ENCODE results near the gene ADAMTS1. TPM values are rescaled to one million over a fixed set of nuclear protein-coding genes. Genes with fewer than 3 reads are reported as not detected.

ADAMTS1 gene
- total and polyA plus RNA-seq, 2 of the 4 experiments (the other 2 are of a cell fraction): 116 to 317 TPM

DNA sequence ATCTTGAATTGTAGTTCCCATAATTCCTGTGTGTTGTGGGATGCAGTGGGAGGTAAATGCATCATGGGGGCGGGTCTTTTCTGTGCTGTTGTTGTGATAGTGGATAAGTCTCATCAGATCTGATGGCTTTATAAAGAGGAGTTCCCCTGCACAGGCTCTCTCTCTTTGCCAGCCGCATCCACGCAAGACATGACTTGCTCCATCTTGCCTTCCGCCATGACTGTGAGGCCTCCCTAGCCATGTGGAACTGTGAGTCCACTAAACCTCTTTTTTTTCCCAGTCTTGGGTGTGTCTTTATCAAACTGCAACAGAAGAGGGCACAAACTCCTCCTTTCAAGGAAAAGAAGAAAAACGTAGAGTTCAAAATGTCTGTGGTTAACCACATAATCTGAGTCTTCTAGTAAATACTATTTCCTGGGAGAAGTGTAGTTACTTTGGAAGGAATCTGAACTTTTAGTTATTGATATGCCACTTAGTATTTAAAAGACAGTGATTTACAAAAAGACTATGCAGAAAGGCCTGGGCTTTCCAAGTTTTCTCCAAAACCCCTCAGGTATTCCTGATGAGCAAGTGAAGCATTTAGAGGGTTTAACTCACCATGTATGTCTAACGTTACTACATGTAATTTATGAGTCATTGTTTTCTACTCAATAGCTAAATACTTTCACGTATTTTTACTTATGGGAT, 10.0 kb downstream of the ADAMTS1 start:
- H3K9me1 ChIP-seq (ENCODE audit: insufficient read depth, low read length): peaks cover 9% of the 10 kb centered on the region
- no peak overlapping the region for H2BK15ac ChIP-seq (ENCODE audit: low read depth, low read length)
- H4K20me1 ChIP-seq (ENCODE audit: insufficient read depth, low read length): peaks cover 58% of the 10 kb centered on the region
- no peak overlapping the region for H3K4ac ChIP-seq (ENCODE audit: low read depth, low read length)
- no peak overlapping the region for H3K56ac ChIP-seq (ENCODE audit: extremely low read depth, insufficient read depth, low read length)
- H4K8ac ChIP-seq (ENCODE audit: low read depth in 2 of 2, low read length in 2 of 2): no peak overlapping the region
- H2AFZ ChIP-seq (replicated peaks; ENCODE audit: low read length, poor library complexity): no peak overlapping the region
- peak; percentile 85 for DNase-seq
- ATAC-seq (ENCODE audit: low read depth): peak; percentile 54
- H3K4me1 ChIP-seq (ENCODE audit: control insufficient read depth, insufficient read depth, low read length): peaks cover 2% of the 10 kb centered on the region
- no CpG with 5 or more reads among the region's 7 CpGs for WGBS, 2 experiments (ENCODE audit: extremely low coverage in 2 of 2, insufficient read length in 1 of 2)
- no peak overlapping the region for H2BK20ac ChIP-seq (ENCODE audit: low read depth, low read length)
- H2BK5ac ChIP-seq (ENCODE audit: low read depth, low read length, poor library complexity, severe bottlenecking): no peak overlapping the region
- H3K14ac ChIP-seq (replicated peaks; ENCODE audit: low read depth, low read length): no peak overlapping the region
- no peak overlapping the region for H3K27ac ChIP-seq (ENCODE audit: insufficient read depth, low read length)
- H2AK5ac ChIP-seq (ENCODE audit: low read depth, low read length): no peak overlapping the region
- ChIA-PET POLR2A (ENCODE audit: unreplicated experiment) (no interaction called here), CTCF (interaction anchor here (1.3 kb wide), 1 partner anchor 19 kb away, joined by 6 read pairs; no protein-coding TSS in a partner anchor)
- peaks cover 0 to 29% of the 10 kb centered on the region in 2 experiments; a peak in 2 of 4 replicates for H3K79me1 ChIP-seq (ENCODE audit: low read depth in 1 of 2, low read length in 2 of 2)
- in situ Hi-C loops (cut with MboI; ENCODE audit: low sequenced_read_pairs): no loop called here
- no peak overlapping the region for H2AK9ac ChIP-seq (replicated peaks; ENCODE audit: low read depth, low read length, poor library complexity)
- no peak overlapping the region for H3K4me3 ChIP-seq (ENCODE audit: insufficient read depth, low read depth, low read length)
- no peaks in the 10 kb centered on the region for H3K27me3 ChIP-seq (ENCODE audit: control insufficient read depth, insufficient read depth, low read length)
- H3K36me3 ChIP-seq (ENCODE audit: control insufficient read depth, insufficient read depth, low read length): peaks cover 30% of the 10 kb centered on the region
- no peak overlapping the region for H3K18ac ChIP-seq (ENCODE audit: low read depth, low read length)
- H4K5ac ChIP-seq (ENCODE audit: low read depth, low read length): no peak overlapping the region
- TF ChIP-seq FOS (IDR thresholded peaks at IDR 0.05; ENCODE audit: low read depth, low read length) (no peak), RFX5 (IDR thresholded peaks at IDR 0.05; ENCODE audit: low read depth, low read length) (no peak), RAD21 (IDR thresholded peaks at IDR 0.05; ENCODE audit: low read length) (no peak), POLR2A (IDR thresholded peaks at IDR 0.05; ENCODE audit: low read depth, low read length) (peak; percentile 80), BHLHE40 (IDR thresholded peaks at IDR 0.05; ENCODE audit: low read depth, low read length) (no peak), CHD1 (IDR thresholded peaks at IDR 0.05; ENCODE audit: low read depth, low read length) (no peak)
- TF ChIP-seq, protein P1, sequence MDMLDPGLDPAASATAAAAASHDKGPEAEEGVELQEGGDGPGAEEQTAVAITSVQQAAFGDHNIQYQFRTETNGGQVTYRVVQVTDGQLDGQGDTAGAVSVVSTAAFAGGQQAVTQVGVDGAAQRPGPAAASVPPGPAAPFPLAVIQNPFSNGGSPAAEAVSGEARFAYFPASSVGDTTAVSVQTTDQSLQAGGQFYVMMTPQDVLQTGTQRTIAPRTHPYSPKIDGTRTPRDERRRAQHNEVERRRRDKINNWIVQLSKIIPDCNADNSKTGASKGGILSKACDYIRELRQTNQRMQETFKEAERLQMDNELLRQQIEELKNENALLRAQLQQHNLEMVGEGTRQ (IDR thresholded peaks at IDR 0.05; ENCODE audit: low read depth, low read length): no peak
- dilution Hi-C loops (cut with HindIII; ENCODE audit: low sequenced_read_pairs, unreplicated experiment): no loop called here
- H3K9me3 ChIP-seq (ENCODE audit: control insufficient read depth, insufficient read depth, low read length): no peaks in the 10 kb centered on the region
- intact Hi-C loops (cut with micrococcal nuclease): loop anchor here (1.0 kb wide), 1 partner anchor 66 kb away; no protein-coding TSS in a partner anchor
- no peak overlapping the region for H3K9ac ChIP-seq (ENCODE audit: low read depth, low read length)
- no peak overlapping the region for H3K23ac ChIP-seq (ENCODE audit: low read depth, low read length)
- BruUV-seq (replicated peaks): no TSS peak
- H4K91ac ChIP-seq (ENCODE audit: insufficient read depth, low read depth, low read length): no peak overlapping the region
- no peak overlapping the region for H2BK120ac ChIP-seq (ENCODE audit: low read depth, low read length)
- H3K4me2 ChIP-seq (ENCODE audit: low read depth, low read length): no peak overlapping the region
